Activated naive CD8-positive, alpha-beta T cell (primary cell): ENCODE measurements around the gene MINAR1.
A peak's percentile ranks its signal among the peaks of the same experiment; 100 is the strongest.
"Not testable (repeated sequence)": the region's sequence is repeated elsewhere in the genome, so short reads cannot be mapped to it uniquely, and the experiment has no call there.

Source experiments
- H3K27ac Mint-ChIP-seq: one replicate; pipeline ENCODE4 v1.8.0; 2021; ENCODE audit warnings: mixed read lengths
- H3K27me3 Mint-ChIP-seq: one replicate; pipeline ENCODE4 v1.8.0; 2021; ENCODE audit warnings: mixed read lengths
- H3K36me3 Mint-ChIP-seq: one replicate; pipeline ENCODE4 v1.8.0; 2021; ENCODE audit warnings: mixed read lengths
- H3K4me1 Mint-ChIP-seq: one replicate; pipeline ENCODE4 v1.8.0; 2021; ENCODE audit warnings: low read depth, mixed read lengths
- H3K4me3 Mint-ChIP-seq: one replicate; pipeline ENCODE4 v1.8.0; 2021; ENCODE audit warnings: mild to moderate bottlenecking, mixed read lengths
- H3K9me3 Mint-ChIP-seq: one replicate; pipeline ENCODE4 v1.8.0; 2021; ENCODE audit warnings: low read depth, mixed read lengths

Gene MINAR1

DNA sequence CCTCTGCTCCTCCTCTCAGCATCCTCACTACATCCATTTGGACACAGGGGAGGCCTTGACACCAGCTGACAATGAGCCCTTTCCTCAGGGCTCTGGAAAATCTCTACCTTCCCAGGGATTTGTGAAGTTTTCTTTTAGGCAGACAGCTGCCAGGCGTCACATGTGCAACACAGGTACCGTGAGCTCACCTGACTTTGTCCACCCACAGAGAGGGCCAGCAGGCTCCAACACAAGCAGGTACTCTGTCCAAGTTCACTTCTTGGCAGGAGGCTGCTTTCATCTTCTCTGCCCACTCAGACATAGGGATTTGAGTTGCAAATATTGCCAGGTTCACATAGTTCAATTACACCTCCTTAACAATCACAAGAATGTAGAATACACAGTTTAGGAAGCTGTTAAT, 15.3 kb upstream of the MINAR1 start:
- H3K9me3 Mint-ChIP-seq, result no peaks in the 10 kb centered on the region
- no peaks in the 10 kb centered on the region for H3K27me3 Mint-ChIP-seq
- no peaks in the 10 kb centered on the region for H3K4me1 Mint-ChIP-seq
- no peak overlapping the region for H3K27ac Mint-ChIP-seq
- H3K36me3 Mint-ChIP-seq, result peaks cover 24% of the 10 kb centered on the region
- H3K4me3 Mint-ChIP-seq, result no peak overlapping the region

DNA sequence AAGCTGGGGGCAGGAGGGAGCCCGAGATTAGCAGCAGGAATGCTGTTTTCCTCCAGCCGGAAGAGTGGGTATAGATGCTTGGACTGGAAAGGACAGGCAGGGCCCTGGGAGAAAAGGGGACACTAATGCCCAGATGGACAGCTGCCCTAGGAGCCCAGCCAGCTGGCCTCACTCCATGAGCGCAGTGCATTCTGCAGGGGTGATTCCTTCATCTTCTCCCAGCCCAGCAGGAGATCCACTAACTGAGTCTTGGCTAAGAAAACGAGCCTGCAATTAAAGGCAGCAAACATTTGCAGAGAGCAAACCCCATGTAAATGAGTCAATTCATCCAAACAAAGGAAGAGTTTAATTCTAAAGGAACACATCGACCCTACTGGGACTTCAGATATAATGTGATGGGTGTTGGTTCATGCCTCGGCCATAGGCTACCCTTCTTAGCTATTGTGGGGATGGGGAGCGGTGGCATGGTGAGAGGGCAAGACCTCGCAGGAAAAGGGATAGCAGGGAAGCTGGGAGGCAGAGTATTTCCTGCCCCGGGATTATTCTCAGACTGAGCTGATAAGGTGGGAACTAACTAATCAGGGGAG, 13.3 kb upstream of the MINAR1 start:
- Mint-ChIP-seq H3K27ac (no peak overlapping the region), H3K9me3 (no peaks in the 10 kb centered on the region), H3K27me3 (no peaks in the 10 kb centered on the region), H3K4me3 (no peak overlapping the region), H3K36me3 (peaks cover 12% of the 10 kb centered on the region), H3K4me1 (no peaks in the 10 kb centered on the region)

DNA sequence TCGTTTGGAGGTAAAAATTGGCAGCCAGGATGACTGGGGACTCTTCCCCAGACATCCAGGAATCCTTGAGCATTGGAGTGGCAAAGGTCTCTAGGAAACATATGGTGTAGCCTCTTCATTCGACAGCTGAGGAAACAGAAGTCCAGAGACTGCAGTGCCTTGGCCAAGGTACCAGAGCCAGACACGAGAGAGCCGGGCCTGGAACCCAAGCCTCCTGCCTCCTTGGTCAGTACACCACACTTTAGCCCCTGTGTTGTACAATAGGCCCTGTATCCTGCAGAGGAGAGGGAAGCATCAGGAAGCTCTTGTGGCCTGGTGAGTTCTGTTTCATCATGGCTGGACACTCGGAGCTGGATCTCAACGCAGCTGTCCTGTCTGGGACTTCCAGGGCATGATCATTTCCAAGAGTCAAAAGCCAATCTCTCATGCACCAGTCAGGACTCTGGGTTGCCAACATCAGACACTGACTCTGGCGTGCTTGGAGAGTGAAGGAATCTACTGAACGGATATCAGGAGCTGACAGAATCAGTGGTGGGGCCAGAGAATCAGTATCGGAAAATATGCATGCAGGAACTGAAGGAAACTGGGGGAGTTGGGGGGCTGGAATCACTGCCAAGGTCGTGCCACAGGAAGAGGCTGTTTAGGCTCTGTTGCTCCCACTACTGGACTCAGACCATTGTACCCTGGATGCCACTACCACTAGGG, 6.4 kb upstream of the MINAR1 start:
- H3K4me3 Mint-ChIP-seq, result no peak overlapping the region

GRCh38 chr15:79426899-79427298, 5.2 kb upstream of the MINAR1 start:
- not testable (repeated sequence) for H3K27ac Mint-ChIP-seq, H3K9me3 Mint-ChIP-seq, H3K4me3 Mint-ChIP-seq, H3K36me3 Mint-ChIP-seq, H3K4me1 Mint-ChIP-seq
- H3K27me3 Mint-ChIP-seq, result peaks cover 26% of the 10 kb centered on the region

More for the DNA sequence above, 6.4 kb upstream of the MINAR1 start:
- no peak overlapping the region for H3K27ac Mint-ChIP-seq
- H3K36me3 Mint-ChIP-seq, result peaks cover 5% of the 10 kb centered on the region
- no peaks in the 10 kb centered on the region for H3K9me3 Mint-ChIP-seq
- H3K4me1 Mint-ChIP-seq, result peaks cover 2% of the 10 kb centered on the region
- H3K27me3 Mint-ChIP-seq, result peaks cover 23% of the 10 kb centered on the region

- Mint-ChIP-seq H3K36me3 (peaks cover 5% of the 10 kb centered on the region), H3K4me1 (peaks cover 9% of the 10 kb centered on the region), H3K27me3 (peaks cover 32% of the 10 kb centered on the region), H3K9me3 (no peaks in the 10 kb centered on the region), H3K4me3 (no peak overlapping the region), H3K27ac (no peak overlapping the region)
These were observed 4.1 kb upstream of the MINAR1 start for GRCh38 chr15:79427781-79428598.

- peaks cover 43% of the 10 kb centered on the region for H3K27me3 Mint-ChIP-seq
- no peaks in the 10 kb centered on the region for H3K9me3 Mint-ChIP-seq
- peak overlapping the region; percentile 48 for H3K4me3 Mint-ChIP-seq
- no peaks in the 10 kb centered on the region for H3K36me3 Mint-ChIP-seq
- no peak overlapping the region for H3K27ac Mint-ChIP-seq
- H3K4me1 Mint-ChIP-seq, result peaks cover 10% of the 10 kb centered on the region
These were observed 1.1 kb upstream of the MINAR1 start for GRCh38 chr15:79430901-79431635.

- Mint-ChIP-seq H3K4me1 (peaks cover 12% of the 10 kb centered on the region), H3K36me3 (no peaks in the 10 kb centered on the region), H3K9me3 (no peaks in the 10 kb centered on the region), H3K4me3 (peak overlapping the region; percentile 6), H3K27me3 (peaks cover 43% of the 10 kb centered on the region), H3K27ac (no peak overlapping the region)
These were observed 474 bp downstream of the MINAR1 start for GRCh38 chr15:79432345-79433275.

GRCh38 chr15:79433276-79433990, 1.3 kb downstream of the MINAR1 start:
- no peaks in the 10 kb centered on the region for H3K36me3 Mint-ChIP-seq
- H3K4me1 Mint-ChIP-seq, result peaks cover 12% of the 10 kb centered on the region
- peaks cover 42% of the 10 kb centered on the region for H3K27me3 Mint-ChIP-seq
- H3K27ac Mint-ChIP-seq, result no peak overlapping the region
- H3K4me3 Mint-ChIP-seq, result peak overlapping the region; percentile 6
- no peaks in the 10 kb centered on the region for H3K9me3 Mint-ChIP-seq

DNA sequence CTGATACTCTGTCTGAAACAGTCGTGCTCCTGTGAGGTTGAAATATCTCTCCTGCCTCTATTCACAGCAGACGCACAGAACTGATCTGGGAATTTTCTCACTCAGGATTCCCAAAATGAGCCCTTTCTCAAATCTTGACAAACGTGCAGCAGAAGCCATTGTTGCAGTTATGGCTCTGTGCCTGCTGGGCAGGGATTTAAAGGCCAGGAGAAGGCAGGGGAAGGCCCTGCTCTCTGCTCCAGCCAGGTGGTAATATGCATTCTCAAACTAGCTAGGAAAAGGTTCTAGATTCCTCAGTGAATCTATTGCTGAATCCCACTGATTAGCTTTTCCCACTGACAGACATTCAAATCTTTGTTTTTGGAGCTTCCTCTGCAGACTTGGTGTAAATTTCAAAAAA, 2.2 kb downstream of the MINAR1 start:
- H3K4me1 Mint-ChIP-seq, result peaks cover 12% of the 10 kb centered on the region
- H3K27me3 Mint-ChIP-seq, result peaks cover 35% of the 10 kb centered on the region
- H3K27ac Mint-ChIP-seq, result no peak overlapping the region
- H3K36me3 Mint-ChIP-seq, result no peaks in the 10 kb centered on the region
- no peaks in the 10 kb centered on the region for H3K9me3 Mint-ChIP-seq
- H3K4me3 Mint-ChIP-seq, result no peak overlapping the region

GRCh38 chr15:79436037-79436780, 4.1 kb downstream of the MINAR1 start:
- Mint-ChIP-seq H3K27ac (no peak overlapping the region), H3K4me3 (no peak overlapping the region), H3K27me3 (peaks cover 22% of the 10 kb centered on the region), H3K4me1 (peaks cover 8% of the 10 kb centered on the region), H3K36me3 (no peaks in the 10 kb centered on the region), H3K9me3 (no peaks in the 10 kb centered on the region)

- H3K9me3 Mint-ChIP-seq, result no peaks in the 10 kb centered on the region
- no peaks in the 10 kb centered on the region for H3K36me3 Mint-ChIP-seq
- H3K4me3 Mint-ChIP-seq, result no peak overlapping the region
- H3K4me1 Mint-ChIP-seq, result peaks cover 5% of the 10 kb centered on the region
- peak overlapping the region; percentile 24 for H3K27ac Mint-ChIP-seq
- H3K27me3 Mint-ChIP-seq, result peaks cover 20% of the 10 kb centered on the region
These were observed 5.3 kb downstream of the MINAR1 start for GRCh38 chr15:79437275-79438000.

DNA sequence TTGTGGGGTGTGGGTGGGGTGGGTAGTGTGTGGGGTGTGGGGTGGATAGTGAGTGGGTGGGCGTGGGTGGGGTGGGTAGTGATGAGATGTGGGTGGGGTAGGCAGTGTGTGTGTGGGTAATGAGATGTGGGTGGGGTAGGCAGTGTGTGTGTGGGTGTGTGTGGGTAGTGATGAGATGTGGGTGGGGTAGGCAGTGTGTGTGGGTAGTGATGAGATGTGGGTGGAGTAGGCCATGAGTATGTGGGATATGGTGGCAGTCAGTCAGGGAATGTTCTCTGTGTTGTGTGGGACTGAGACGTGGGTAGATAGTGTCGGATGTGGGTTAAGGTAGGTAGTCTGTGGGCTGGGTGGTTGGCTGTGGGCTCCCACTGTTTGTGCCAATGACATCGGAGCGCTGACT, 7.1 kb downstream of the MINAR1 start:
- no peak overlapping the region for H3K27ac Mint-ChIP-seq
- H3K4me3 Mint-ChIP-seq, result no peak overlapping the region
- peaks cover 2% of the 10 kb centered on the region for H3K4me1 Mint-ChIP-seq

More for the DNA sequence above, 7.1 kb downstream of the MINAR1 start:
- no peaks in the 10 kb centered on the region for H3K36me3 Mint-ChIP-seq
- peaks cover 4% of the 10 kb centered on the region for H3K27me3 Mint-ChIP-seq
- H3K9me3 Mint-ChIP-seq, result no peaks in the 10 kb centered on the region
